ENCODE results near the gene PSD2.

Gene PSD2

GRCh38 chr5:139844472-139845145, 49.0 kb downstream of the PSD2 start:
- H3K27me3 ChIP-seq (ENCODE audit: insufficient read depth, poor library complexity, severe bottlenecking) = peaks cover 4% of the 10 kb centered on the region
- H3K4me3 ChIP-seq (replicated peaks; ENCODE audit: insufficient read depth, low read length) = no peak overlapping the region
- H3K27ac ChIP-seq (replicated peaks) = no peak overlapping the region
- peak; percentile 14 to 47 for DNase-seq (ENCODE audit: low read depth in 1 of 2, low spot score in 1 of 2)
- no peak for TF ChIP-seq REST (IDR thresholded peaks at IDR 0.05; ENCODE audit: insufficient replicate concordance, low read depth)
- no peak for TF ChIP-seq GABPA (IDR thresholded peaks at IDR 0.05; ENCODE audit: low read depth)
- TF ChIP-seq SPI1 (IDR thresholded peaks at IDR 0.05; ENCODE audit: borderline replicate concordance, low read depth) = no peak
- TF ChIP-seq POLR2AphosphoS5 (IDR thresholded peaks at IDR 0.05; ENCODE audit: low read depth) = no peak
- peak; percentile 34 for TF ChIP-seq CTCF (IDR thresholded peaks at IDR 0.05; ENCODE audit: insufficient read depth, low read length)

- Histone ChIP-seq H3K4me3 (replicated peaks; ENCODE audit: insufficient read depth, low read length) (no peak overlapping the region), H3K27me3 (ENCODE audit: insufficient read depth, poor library complexity, severe bottlenecking) (peaks cover 4% of the 10 kb centered on the region), H3K27ac (replicated peaks) (no peak overlapping the region)
- no peak for TF ChIP-seq SPI1 (IDR thresholded peaks at IDR 0.05; ENCODE audit: borderline replicate concordance, low read depth)
- no peak for TF ChIP-seq REST (IDR thresholded peaks at IDR 0.05; ENCODE audit: insufficient replicate concordance, low read depth)
- no peak for TF ChIP-seq CTCF (IDR thresholded peaks at IDR 0.05; ENCODE audit: insufficient read depth, low read length)
- TF ChIP-seq POLR2AphosphoS5 (IDR thresholded peaks at IDR 0.05; ENCODE audit: low read depth) = no peak
- TF ChIP-seq GABPA (IDR thresholded peaks at IDR 0.05; ENCODE audit: low read depth) = no peak
- DNase-seq (ENCODE audit: low read depth in 1 of 2, low spot score in 1 of 2) = no peak
These were observed 50.5 kb downstream of the PSD2 start for GRCh38 chr5:139845846-139846681.

- DNase-seq (ENCODE audit: low read depth in 1 of 2, low spot score in 1 of 2) = no peak
- TF ChIP-seq CTCF (IDR thresholded peaks at IDR 0.05; ENCODE audit: insufficient read depth, low read length) = no peak
- TF ChIP-seq GABPA (IDR thresholded peaks at IDR 0.05; ENCODE audit: low read depth) = no peak
- no peak for TF ChIP-seq SPI1 (IDR thresholded peaks at IDR 0.05; ENCODE audit: borderline replicate concordance, low read depth)
- no peak for TF ChIP-seq POLR2AphosphoS5 (IDR thresholded peaks at IDR 0.05; ENCODE audit: low read depth)
- no peak for TF ChIP-seq REST (IDR thresholded peaks at IDR 0.05; ENCODE audit: insufficient replicate concordance, low read depth)
- Histone ChIP-seq H3K4me3 (replicated peaks; ENCODE audit: insufficient read depth, low read length) (no peak overlapping the region), H3K27me3 (ENCODE audit: insufficient read depth, poor library complexity, severe bottlenecking) (peaks cover 4% of the 10 kb centered on the region), H3K27ac (replicated peaks) (no peak overlapping the region)
These were observed 51.5 kb downstream of the PSD2 start for GRCh38 chr5:139847091-139847490.

Measured in HL-60 (cell line).